Measurements from ENCODE around the gene PRPF39.
A peak's percentile ranks its signal among the peaks of the same experiment; 100 is the strongest.

Gene PRPF39

GRCh38 chr14:45083976-45084722 is at the start of gene PRPF39:
PRPF39 (plus strand) TSS chr14:45084116; CDS start chr14:45095240, 11,124 bp downstream.
- peaks cover 39% of the 10 kb centered on the region for H3K4me1 Mint-ChIP-seq (ENCODE audit: low read depth)
- peaks cover 8% of the 10 kb centered on the region for H3K36me3 Mint-ChIP-seq (ENCODE audit: low read depth)
- peak within 1 kb of the TSS; percentile 96 for H3K27ac Mint-ChIP-seq
- H3K4me3 Mint-ChIP-seq, result peak within 1 kb of the TSS; percentile 97
- intact Hi-C loops (cut with micrococcal nuclease), result loop anchor here (1.0 to 2.0 kb wide), 4 partner anchors 51 to 187 kb away; partner anchors contain the start of genes FANCM, KLHL28 and MIS18BP1
- no peaks in the 10 kb centered on the region for H3K9me3 Mint-ChIP-seq
- H3K27me3 Mint-ChIP-seq, result peaks cover 9% of the 10 kb centered on the region

GRCh38 chr14:45034730-45035129 is 49.2 kb upstream of the PRPF39 start:
- Mint-ChIP-seq H3K36me3 (ENCODE audit: low read depth) (peaks cover 71% of the 10 kb centered on the region), H3K9me3 (peaks cover 8% of the 10 kb centered on the region), H3K27ac (no peak overlapping the region), H3K4me3 (no peak overlapping the region), H3K4me1 (ENCODE audit: low read depth) (no peaks in the 10 kb centered on the region), H3K27me3 (no peaks in the 10 kb centered on the region)
- intact Hi-C loops (cut with micrococcal nuclease), result no loop called here

- peaks cover 70% of the 10 kb centered on the region for H3K36me3 Mint-ChIP-seq (ENCODE audit: low read depth)
- H3K27ac Mint-ChIP-seq, result no peak overlapping the region
- no peaks in the 10 kb centered on the region for H3K27me3 Mint-ChIP-seq
- intact Hi-C loops (cut with micrococcal nuclease), result no loop called here
- no peaks in the 10 kb centered on the region for H3K4me1 Mint-ChIP-seq (ENCODE audit: low read depth)
- H3K4me3 Mint-ChIP-seq, result no peak overlapping the region
- peaks cover 8% of the 10 kb centered on the region for H3K9me3 Mint-ChIP-seq
These were observed 45.7 kb upstream of the PRPF39 start for GRCh38 chr14:45038256-45038655.

- Mint-ChIP-seq H3K27me3 (no peaks in the 10 kb centered on the region), H3K27ac (no peak overlapping the region), H3K4me3 (no peak overlapping the region), H3K9me3 (peaks cover 8% of the 10 kb centered on the region), H3K36me3 (ENCODE audit: low read depth) (peaks cover 68% of the 10 kb centered on the region), H3K4me1 (ENCODE audit: low read depth) (no peaks in the 10 kb centered on the region)
- intact Hi-C loops (cut with micrococcal nuclease), result no loop called here
These were observed 45.1 kb upstream of the PRPF39 start for GRCh38 chr14:45038865-45039264.

GRCh38 chr14:45039390-45039789 is 44.5 kb upstream of the PRPF39 start:
- intact Hi-C loops (cut with micrococcal nuclease), result no loop called here
- H3K36me3 Mint-ChIP-seq (ENCODE audit: low read depth), result peaks cover 62% of the 10 kb centered on the region
- peaks cover 8% of the 10 kb centered on the region for H3K9me3 Mint-ChIP-seq
- H3K4me3 Mint-ChIP-seq, result no peak overlapping the region
- no peaks in the 10 kb centered on the region for H3K27me3 Mint-ChIP-seq
- no peak overlapping the region for H3K27ac Mint-ChIP-seq
- H3K4me1 Mint-ChIP-seq (ENCODE audit: low read depth), result no peaks in the 10 kb centered on the region

- intact Hi-C loops (cut with micrococcal nuclease), result no loop called here
- Mint-ChIP-seq H3K4me3 (no peak overlapping the region), H3K9me3 (peaks cover 6% of the 10 kb centered on the region), H3K36me3 (ENCODE audit: low read depth) (peaks cover 53% of the 10 kb centered on the region), H3K27me3 (no peaks in the 10 kb centered on the region), H3K27ac (no peak overlapping the region), H3K4me1 (ENCODE audit: low read depth) (no peaks in the 10 kb centered on the region)
These were observed 42.3 kb upstream of the PRPF39 start for GRCh38 chr14:45041641-45042040.

- no peaks in the 10 kb centered on the region for H3K9me3 Mint-ChIP-seq
- H3K27me3 Mint-ChIP-seq, result no peaks in the 10 kb centered on the region
- no peak overlapping the region for H3K4me3 Mint-ChIP-seq
- peaks cover 8% of the 10 kb centered on the region for H3K4me1 Mint-ChIP-seq (ENCODE audit: low read depth)
- peaks cover 28% of the 10 kb centered on the region for H3K36me3 Mint-ChIP-seq (ENCODE audit: low read depth)
- H3K27ac Mint-ChIP-seq, result no peak overlapping the region
- intact Hi-C loops (cut with micrococcal nuclease), result no loop called here
These were observed 39.3 kb upstream of the PRPF39 start for GRCh38 chr14:45044638-45045037.

GRCh38 chr14:45048385-45048784 is 35.5 kb upstream of the PRPF39 start:
- peaks cover 40% of the 10 kb centered on the region for H3K36me3 Mint-ChIP-seq (ENCODE audit: low read depth)
- intact Hi-C loops (cut with micrococcal nuclease), result no loop called here
- H3K27ac Mint-ChIP-seq, result no peak overlapping the region
- no peaks in the 10 kb centered on the region for H3K9me3 Mint-ChIP-seq
- no peak overlapping the region for H3K4me3 Mint-ChIP-seq
- peaks cover 8% of the 10 kb centered on the region for H3K4me1 Mint-ChIP-seq (ENCODE audit: low read depth)
- no peaks in the 10 kb centered on the region for H3K27me3 Mint-ChIP-seq

GRCh38 chr14:45051180-45051579 is 32.7 kb upstream of the PRPF39 start:
- Mint-ChIP-seq H3K4me3 (no peak overlapping the region), H3K4me1 (ENCODE audit: low read depth) (peaks cover 8% of the 10 kb centered on the region), H3K27me3 (no peaks in the 10 kb centered on the region), H3K36me3 (ENCODE audit: low read depth) (peaks cover 55% of the 10 kb centered on the region), H3K27ac (no peak overlapping the region), H3K9me3 (no peaks in the 10 kb centered on the region)
- intact Hi-C loops (cut with micrococcal nuclease), result no loop called here

GRCh38 chr14:45051896-45052295 is 32.0 kb upstream of the PRPF39 start:
- intact Hi-C loops (cut with micrococcal nuclease), result no loop called here
- Mint-ChIP-seq H3K27ac (no peak overlapping the region), H3K27me3 (no peaks in the 10 kb centered on the region), H3K4me1 (ENCODE audit: low read depth) (peaks cover 8% of the 10 kb centered on the region), H3K9me3 (no peaks in the 10 kb centered on the region), H3K36me3 (ENCODE audit: low read depth) (peaks cover 55% of the 10 kb centered on the region), H3K4me3 (no peak overlapping the region)

- no peaks in the 10 kb centered on the region for H3K27me3 Mint-ChIP-seq
- no peaks in the 10 kb centered on the region for H3K4me1 Mint-ChIP-seq (ENCODE audit: low read depth)
- no peaks in the 10 kb centered on the region for H3K9me3 Mint-ChIP-seq
- peaks cover 58% of the 10 kb centered on the region for H3K36me3 Mint-ChIP-seq (ENCODE audit: low read depth)
- H3K27ac Mint-ChIP-seq, result no peak overlapping the region
- no peak overlapping the region for H3K4me3 Mint-ChIP-seq
- intact Hi-C loops (cut with micrococcal nuclease), result no loop called here
These were observed 26.6 kb upstream of the PRPF39 start for GRCh38 chr14:45057349-45057748.

GRCh38 chr14:45057881-45058364 is 26.0 kb upstream of the PRPF39 start:
- Mint-ChIP-seq H3K4me3 (no peak overlapping the region), H3K4me1 (ENCODE audit: low read depth) (no peaks in the 10 kb centered on the region), H3K36me3 (ENCODE audit: low read depth) (peaks cover 54% of the 10 kb centered on the region), H3K27ac (no peak overlapping the region), H3K9me3 (no peaks in the 10 kb centered on the region), H3K27me3 (no peaks in the 10 kb centered on the region)
- intact Hi-C loops (cut with micrococcal nuclease), result no loop called here

GRCh38 chr14:45060551-45060950 is 23.4 kb upstream of the PRPF39 start:
- H3K4me1 Mint-ChIP-seq (ENCODE audit: low read depth), result no peaks in the 10 kb centered on the region
- H3K27ac Mint-ChIP-seq, result no peak overlapping the region
- intact Hi-C loops (cut with micrococcal nuclease), result no loop called here
- peaks cover 45% of the 10 kb centered on the region for H3K36me3 Mint-ChIP-seq (ENCODE audit: low read depth)
- no peaks in the 10 kb centered on the region for H3K9me3 Mint-ChIP-seq
- no peak overlapping the region for H3K4me3 Mint-ChIP-seq
- no peaks in the 10 kb centered on the region for H3K27me3 Mint-ChIP-seq

GRCh38 chr14:45065540-45065939 is 18.4 kb upstream of the PRPF39 start:
- Mint-ChIP-seq H3K36me3 (ENCODE audit: low read depth) (peaks cover 27% of the 10 kb centered on the region), H3K4me3 (no peak overlapping the region), H3K4me1 (ENCODE audit: low read depth) (no peaks in the 10 kb centered on the region), H3K27me3 (no peaks in the 10 kb centered on the region), H3K9me3 (no peaks in the 10 kb centered on the region), H3K27ac (no peak overlapping the region)
- intact Hi-C loops (cut with micrococcal nuclease), result no loop called here

- H3K27ac Mint-ChIP-seq, result no peak overlapping the region
- intact Hi-C loops (cut with micrococcal nuclease), result no loop called here
- peaks cover 31% of the 10 kb centered on the region for H3K36me3 Mint-ChIP-seq (ENCODE audit: low read depth)
- no peaks in the 10 kb centered on the region for H3K9me3 Mint-ChIP-seq
- no peaks in the 10 kb centered on the region for H3K27me3 Mint-ChIP-seq
- no peaks in the 10 kb centered on the region for H3K4me1 Mint-ChIP-seq (ENCODE audit: low read depth)
- H3K4me3 Mint-ChIP-seq, result no peak overlapping the region
These were observed 18.0 kb upstream of the PRPF39 start for GRCh38 chr14:45065956-45066355.
